Measurements from ENCODE around the gene GPR25.

Gene GPR25

DNA sequence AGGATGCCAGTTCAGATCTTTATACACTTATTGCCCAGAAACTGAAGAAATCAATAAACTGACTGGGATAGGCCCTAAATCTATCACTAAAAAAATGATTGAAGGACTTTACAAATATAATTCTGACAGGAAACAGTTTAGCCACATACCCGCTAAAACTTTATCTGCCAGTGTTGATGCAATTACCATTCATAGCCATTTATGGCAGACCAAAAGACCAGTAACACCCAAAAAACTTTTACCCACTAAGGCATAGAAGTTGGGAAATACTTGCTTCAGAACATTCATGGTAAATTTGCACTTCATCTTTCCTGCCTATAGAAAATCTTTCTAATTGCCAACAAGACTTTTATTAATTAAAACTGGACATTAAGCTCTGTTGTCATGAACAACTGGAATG lies 15.0 kb upstream of the GPR25 start:
- Histone ChIP-seq H3K27me3 (ENCODE audit: insufficient read depth, low read length, poor library complexity) (no peaks in the 10 kb centered on the region), H3K18ac (ENCODE audit: low read length) (no peak overlapping the region), H2BK5ac (ENCODE audit: low read length) (no peak overlapping the region), H3K23ac (ENCODE audit: low read length) (no peak overlapping the region), H3K9ac (ENCODE audit: low read length) (no peak overlapping the region), H3K27ac (ENCODE audit: low read depth, low read length) (no peak overlapping the region), H4K5ac (ENCODE audit: low read length) (no peak overlapping the region), H2BK15ac (replicated peaks; ENCODE audit: low read depth) (no peak overlapping the region), H2AK5ac (ENCODE audit: low read length) (no peak overlapping the region), H3K56ac (ENCODE audit: low read length) (no peak overlapping the region), H3K36me3 (ENCODE audit: control insufficient read depth, insufficient read depth, low read length) (no peaks in the 10 kb centered on the region), H3K4ac (ENCODE audit: low read depth, low read length) (no peak overlapping the region), H2BK120ac (ENCODE audit: low read depth, low read length) (no peak overlapping the region), H3K4me1 (ENCODE audit: control insufficient read depth, low read depth, low read length) (no peaks in the 10 kb centered on the region), H3K4me3 (ENCODE audit: low read length) (no peak overlapping the region), H4K8ac (ENCODE audit: low read depth, low read length) (no peak overlapping the region), H3K79me2 (ENCODE audit: control insufficient read depth, insufficient read depth, low read length) (no peaks in the 10 kb centered on the region), H3K79me1 (ENCODE audit: low read length) (no peaks in the 10 kb centered on the region), H3K4me2 (ENCODE audit: low read length) (no peak overlapping the region)
- no peak for DNase-seq
- WGBS (ENCODE audit: extremely low coverage, insufficient coverage, low lambda C conversion rate): no CpG with 5 or more reads among the region's 1 CpG

DNA sequence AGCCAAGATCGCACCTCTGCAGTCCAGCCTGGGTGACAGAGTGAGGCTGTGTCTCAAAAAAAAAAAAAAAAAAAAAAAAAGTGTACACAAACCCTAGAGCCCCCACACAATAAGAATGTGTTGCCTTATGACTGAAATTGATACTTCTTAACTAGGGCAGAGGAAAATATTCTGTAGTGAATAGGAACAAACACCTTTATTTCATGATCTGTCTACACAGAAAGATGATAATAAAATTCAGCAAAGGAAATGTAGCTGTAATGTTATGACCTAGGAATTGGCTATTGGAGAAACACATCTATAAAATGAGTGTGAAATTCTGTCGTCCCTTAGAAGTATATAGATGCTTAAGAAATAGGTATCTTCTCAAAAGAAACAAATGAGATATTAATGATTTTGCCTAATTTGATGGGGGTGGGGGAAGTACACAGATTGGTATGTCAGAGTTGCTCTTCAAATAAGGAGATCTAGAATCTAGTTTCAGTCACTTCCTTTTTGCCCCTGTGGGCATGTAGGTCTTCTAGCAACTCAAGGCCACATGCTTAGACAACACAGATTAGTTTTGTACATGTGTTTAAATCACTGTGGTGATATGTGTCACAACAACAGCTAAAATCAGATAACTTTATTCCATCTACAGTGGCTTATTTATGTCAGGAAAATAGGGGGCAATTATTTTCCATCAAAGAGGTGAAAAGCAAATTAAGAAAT lies 10.7 kb upstream of the GPR25 start:
- Histone ChIP-seq H3K23ac (ENCODE audit: low read length) (no peak overlapping the region), H2BK5ac (ENCODE audit: low read length) (no peak overlapping the region), H4K8ac (ENCODE audit: low read depth, low read length) (no peak overlapping the region), H3K9ac (ENCODE audit: low read length) (no peak overlapping the region), H3K4me1 (ENCODE audit: control insufficient read depth, low read depth, low read length) (no peaks in the 10 kb centered on the region), H3K4ac (ENCODE audit: low read depth, low read length) (no peak overlapping the region), H2AK5ac (ENCODE audit: low read length) (no peak overlapping the region), H3K4me3 (ENCODE audit: low read length) (no peak overlapping the region), H3K18ac (ENCODE audit: low read length) (no peak overlapping the region), H4K5ac (ENCODE audit: low read length) (no peak overlapping the region), H2BK120ac (ENCODE audit: low read depth, low read length) (no peak overlapping the region), H3K27me3 (ENCODE audit: insufficient read depth, low read length, poor library complexity) (no peaks in the 10 kb centered on the region), H3K36me3 (ENCODE audit: control insufficient read depth, insufficient read depth, low read length) (no peaks in the 10 kb centered on the region), H3K79me1 (ENCODE audit: low read length) (no peaks in the 10 kb centered on the region), H3K56ac (ENCODE audit: low read length) (no peak overlapping the region), H3K4me2 (ENCODE audit: low read length) (no peak overlapping the region), H3K79me2 (ENCODE audit: control insufficient read depth, insufficient read depth, low read length) (no peaks in the 10 kb centered on the region), H2BK15ac (replicated peaks; ENCODE audit: low read depth) (no peak overlapping the region), H3K27ac (ENCODE audit: low read depth, low read length) (no peak overlapping the region)
- no peak for DNase-seq
- WGBS (ENCODE audit: extremely low coverage, insufficient coverage, low lambda C conversion rate): no CpG with 5 or more reads among the region's 2 CpGs

DNA sequence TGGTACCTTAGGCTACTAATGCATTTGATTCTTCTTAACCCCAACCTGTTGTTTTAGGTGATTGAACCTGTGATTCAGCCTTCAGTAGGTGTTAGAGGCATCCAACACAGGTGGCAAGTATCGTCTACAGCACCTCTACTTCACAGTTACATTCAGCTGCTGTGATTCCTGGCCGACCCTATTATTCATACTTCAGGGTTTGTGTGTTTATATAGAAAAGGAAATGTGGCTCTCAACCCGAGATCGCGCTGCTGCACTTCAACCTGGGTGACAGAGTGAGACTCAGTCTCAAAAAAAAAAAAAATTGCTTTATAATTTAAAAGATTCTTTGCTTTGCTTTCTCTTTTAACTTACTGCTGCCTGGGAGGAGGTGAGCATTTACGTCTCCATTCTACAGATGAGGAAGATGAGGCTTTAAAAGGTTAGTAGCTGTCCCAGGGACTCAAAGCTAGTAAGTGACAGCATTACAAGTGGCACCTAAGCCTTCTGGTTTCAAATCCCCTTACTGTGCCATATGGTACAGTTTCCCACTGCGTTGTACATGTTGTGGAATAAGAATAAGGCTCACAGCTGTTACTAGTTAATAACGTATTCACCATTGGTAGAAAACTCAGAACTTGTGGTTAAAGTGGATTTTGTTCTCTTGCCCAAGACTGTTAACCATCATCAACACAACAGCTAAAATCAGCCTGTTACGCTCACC lies 9.9 kb upstream of the GPR25 start:
- no peak overlapping the region for H3K4me2 ChIP-seq (ENCODE audit: low read length)
- no CpG with 5 or more reads among the region's 9 CpGs for WGBS (ENCODE audit: extremely low coverage, insufficient coverage, low lambda C conversion rate)

DNA sequence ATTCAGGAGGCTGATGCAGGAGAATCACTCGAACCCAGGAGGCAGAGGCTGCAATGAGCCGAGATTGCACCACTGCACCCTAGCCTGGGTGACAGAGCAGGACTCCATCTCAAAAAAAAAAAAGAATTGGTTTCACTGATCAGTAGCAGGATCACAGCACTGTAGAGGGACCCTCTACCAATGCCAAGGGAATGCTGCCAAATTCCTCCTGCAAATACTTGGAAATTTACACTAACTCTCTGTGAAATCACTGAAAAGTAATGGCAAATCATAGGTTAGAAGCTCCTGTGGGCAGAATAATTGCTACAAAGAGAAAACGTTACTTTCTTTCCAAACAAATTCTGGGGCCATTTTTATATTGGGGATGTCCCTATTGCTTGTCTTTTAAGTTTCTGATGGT lies 6.7 kb upstream of the GPR25 start:
- H3K4me1 ChIP-seq (ENCODE audit: control insufficient read depth, low read depth, low read length): no peaks in the 10 kb centered on the region
- no peak overlapping the region for H4K5ac ChIP-seq (ENCODE audit: low read length)
- H3K9ac ChIP-seq (ENCODE audit: low read length): no peak overlapping the region
- H3K56ac ChIP-seq (ENCODE audit: low read length): no peak overlapping the region
- WGBS (ENCODE audit: extremely low coverage, insufficient coverage, low lambda C conversion rate): no CpG with 5 or more reads among the region's 3 CpGs
- H3K4me3 ChIP-seq (ENCODE audit: low read length): no peak overlapping the region
- no peaks in the 10 kb centered on the region for H3K79me2 ChIP-seq (ENCODE audit: control insufficient read depth, insufficient read depth, low read length)
- no peak overlapping the region for H3K18ac ChIP-seq (ENCODE audit: low read length)
- H3K23ac ChIP-seq (ENCODE audit: low read length): no peak overlapping the region
- DNase-seq: no peak
- H3K4ac ChIP-seq (ENCODE audit: low read depth, low read length): no peak overlapping the region
- H2BK120ac ChIP-seq (ENCODE audit: low read depth, low read length): no peak overlapping the region
- no peaks in the 10 kb centered on the region for H3K27me3 ChIP-seq (ENCODE audit: insufficient read depth, low read length, poor library complexity)
- no peak overlapping the region for H2BK5ac ChIP-seq (ENCODE audit: low read length)
- no peak overlapping the region for H2BK15ac ChIP-seq (replicated peaks; ENCODE audit: low read depth)
- H3K27ac ChIP-seq (ENCODE audit: low read depth, low read length): no peak overlapping the region
- H4K8ac ChIP-seq (ENCODE audit: low read depth, low read length): no peak overlapping the region
- no peaks in the 10 kb centered on the region for H3K79me1 ChIP-seq (ENCODE audit: low read length)
- no peaks in the 10 kb centered on the region for H3K36me3 ChIP-seq (ENCODE audit: control insufficient read depth, insufficient read depth, low read length)
- H2AK5ac ChIP-seq (ENCODE audit: low read length): no peak overlapping the region
- no peak overlapping the region for H3K4me2 ChIP-seq (ENCODE audit: low read length)

More for the DNA sequence above, 9.9 kb upstream of the GPR25 start:
- no peak overlapping the region for H2BK120ac ChIP-seq (ENCODE audit: low read depth, low read length)
- H3K27ac ChIP-seq (ENCODE audit: low read depth, low read length): no peak overlapping the region
- H3K23ac ChIP-seq (ENCODE audit: low read length): no peak overlapping the region
- no peak overlapping the region for H2BK5ac ChIP-seq (ENCODE audit: low read length)
- no peak overlapping the region for H4K8ac ChIP-seq (ENCODE audit: low read depth, low read length)
- no peak overlapping the region for H2BK15ac ChIP-seq (replicated peaks; ENCODE audit: low read depth)
- DNase-seq: no peak
- H3K4me1 ChIP-seq (ENCODE audit: control insufficient read depth, low read depth, low read length): no peaks in the 10 kb centered on the region
- no peak overlapping the region for H3K9ac ChIP-seq (ENCODE audit: low read length)
- H3K27me3 ChIP-seq (ENCODE audit: insufficient read depth, low read length, poor library complexity): no peaks in the 10 kb centered on the region
- no peaks in the 10 kb centered on the region for H3K36me3 ChIP-seq (ENCODE audit: control insufficient read depth, insufficient read depth, low read length)
- H4K5ac ChIP-seq (ENCODE audit: low read length): no peak overlapping the region
- no peak overlapping the region for H3K4ac ChIP-seq (ENCODE audit: low read depth, low read length)
- no peak overlapping the region for H2AK5ac ChIP-seq (ENCODE audit: low read length)
- H3K18ac ChIP-seq (ENCODE audit: low read length): no peak overlapping the region
- H3K4me3 ChIP-seq (ENCODE audit: low read length): no peak overlapping the region
- no peaks in the 10 kb centered on the region for H3K79me2 ChIP-seq (ENCODE audit: control insufficient read depth, insufficient read depth, low read length)
- H3K56ac ChIP-seq (ENCODE audit: low read length): no peak overlapping the region
- no peaks in the 10 kb centered on the region for H3K79me1 ChIP-seq (ENCODE audit: low read length)

DNA sequence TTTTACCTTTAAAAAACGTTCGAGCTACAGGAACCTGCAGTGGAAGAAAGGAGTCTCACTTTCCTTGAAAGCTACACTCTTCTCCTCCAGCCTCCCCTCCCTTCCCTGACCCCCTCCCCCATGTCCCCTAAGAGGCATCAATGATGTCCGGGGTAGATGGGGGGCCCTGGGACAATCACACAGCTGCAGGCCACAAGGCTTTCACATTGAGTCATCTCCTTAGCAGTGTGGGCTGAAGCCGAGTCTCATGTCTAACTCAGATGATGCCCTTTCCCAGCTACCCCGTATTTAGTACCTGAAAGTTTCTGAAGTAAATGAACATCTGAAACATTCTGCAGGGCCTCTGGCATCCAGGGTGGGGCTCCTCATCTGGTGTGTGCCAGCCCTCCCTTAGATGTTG lies 6.3 kb upstream of the GPR25 start:
- Histone ChIP-seq H2BK120ac (ENCODE audit: low read depth, low read length) (no peak overlapping the region), H3K79me1 (ENCODE audit: low read length) (no peaks in the 10 kb centered on the region), H2AK5ac (ENCODE audit: low read length) (no peak overlapping the region), H2BK5ac (ENCODE audit: low read length) (no peak overlapping the region), H3K79me2 (ENCODE audit: control insufficient read depth, insufficient read depth, low read length) (no peaks in the 10 kb centered on the region), H3K23ac (ENCODE audit: low read length) (no peak overlapping the region), H3K4ac (ENCODE audit: low read depth, low read length) (no peak overlapping the region), H2BK15ac (replicated peaks; ENCODE audit: low read depth) (no peak overlapping the region), H3K27ac (ENCODE audit: low read depth, low read length) (no peak overlapping the region), H3K18ac (ENCODE audit: low read length) (no peak overlapping the region), H3K56ac (ENCODE audit: low read length) (no peak overlapping the region), H3K4me3 (ENCODE audit: low read length) (no peak overlapping the region), H3K36me3 (ENCODE audit: control insufficient read depth, insufficient read depth, low read length) (no peaks in the 10 kb centered on the region), H3K4me2 (ENCODE audit: low read length) (no peak overlapping the region), H4K8ac (ENCODE audit: low read depth, low read length) (no peak overlapping the region), H3K9ac (ENCODE audit: low read length) (no peak overlapping the region), H3K4me1 (ENCODE audit: control insufficient read depth, low read depth, low read length) (no peaks in the 10 kb centered on the region), H4K5ac (ENCODE audit: low read length) (no peak overlapping the region), H3K27me3 (ENCODE audit: insufficient read depth, low read length, poor library complexity) (no peaks in the 10 kb centered on the region)
- no CpG with 5 or more reads among the region's 5 CpGs for WGBS (ENCODE audit: extremely low coverage, insufficient coverage, low lambda C conversion rate)
- DNase-seq: peak; percentile 26

Measured in mesendoderm (in vitro differentiated cells).